Peyer's patch (tissue), 4 donors: ENCODE results near the gene IL17RB. TPM values are rescaled to one million over a fixed set of nuclear protein-coding genes. Genes with fewer than 3 reads are reported as not detected.

ENCODE experiments used
- DNase-seq, 3 donors: peaks; one replicate each; pipeline ENCODE4 v3.0.0-alpha.2; 2017 to 2019
- H3K27ac ChIP-seq, 4 donors: fragments of 200-600 bp; sonication (generic); one replicate each; pipeline ENCODE4 v1.5.1; 2016 to 2019
- H3K27me3 ChIP-seq, 2 donors: fragments of 200-600 bp; sonication (generic); one replicate each; pipeline ENCODE4 v1.5.1; 2019
- H3K36me3 ChIP-seq, 3 donors: fragments of 200-600 bp; sonication (generic); one replicate each; pipeline ENCODE4 v1.5.1; 2016 to 2019
- H3K4me1 ChIP-seq, 4 donors: fragments of 200-600 bp; sonication (generic); one replicate each; pipeline ENCODE4 v1.5.1; 2016 to 2019
- H3K4me3 ChIP-seq, 4 donors: fragments of 200-600 bp; sonication (generic); 1 replicate in 3 of 4; 2 replicates in 1 of 4; pipeline ENCODE4 v1.5.1; 2016 to 2019; ENCODE audit warnings: mild to moderate bottlenecking in 1 of 4
- H3K9me3 ChIP-seq, 4 donors: fragments of 200-600 bp; sonication (generic); one replicate each; pipeline ENCODE4 v1.5.1; 2016 to 2019; ENCODE audit warnings: mild to moderate bottlenecking in 1 of 4
- POLR2A ChIP-seq, 2 donors: fragments of 450-650 bp; IDR thresholded peaks; one replicate each; pipeline ENCODE4 v1.5.1; 2017; ENCODE audit warnings: antibody characterized with exemption in 2 of 2, mild to moderate bottlenecking in 2 of 2, moderate library complexity in 2 of 2
- total RNA-seq, 4 donors: library from RNA; depleted of rRNA; stranded (reverse); fragments of >200 nt; gene quantifications; one replicate each; pipeline ENCODE4 v1.1.0, GENCODE V29; 2016
- TF ChIP-seq, protein P1 (sequence below), 6 experiments: fragments of 450-650 bp in 4 of 6; fragments of 200-600 bp in 2 of 6; sonication (generic) in 1 of 6; IDR thresholded peaks; one replicate each; pipeline ENCODE4 v1.5.1; 2017 to 2019; ENCODE audit warnings: antibody characterized with exemption in 6 of 6, mild to moderate bottlenecking in 3 of 6, moderate library complexity in 1 of 6

The IL17RB gene
- total RNA-seq, 4 donors from 2014 or later, result 18.2 to 38.5 (median 32.4) TPM

DNA sequence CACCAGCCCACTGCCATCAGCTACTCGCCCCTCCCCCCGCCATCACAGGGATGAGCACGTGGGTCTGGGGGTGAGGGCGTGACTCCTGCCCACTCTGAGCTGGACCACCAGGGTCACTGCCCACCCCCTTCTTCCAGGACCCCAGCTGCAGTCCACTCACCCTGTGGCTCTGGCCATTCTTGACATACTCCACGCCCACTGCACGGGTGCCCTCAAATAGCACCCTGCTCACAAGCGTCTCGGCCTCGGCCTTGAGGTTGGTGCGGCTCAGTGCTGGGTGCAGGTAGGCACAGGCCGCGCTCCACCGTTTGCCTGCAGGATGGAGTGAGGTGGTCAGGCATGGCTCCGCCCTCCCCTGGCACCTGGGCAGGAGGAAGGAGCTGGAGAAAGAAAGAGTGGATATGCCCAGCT, 24.0 kb upstream of the IL17RB start:
- Histone ChIP-seq H3K9me3 (no peaks in the 10 kb centered on the region), H3K4me3 (no peak overlapping the region), H3K27ac (no peak overlapping the region), H3K4me1 (no peaks in the 10 kb centered on the region), H3K27me3 (no peaks in the 10 kb centered on the region), H3K36me3 (peaks cover 0 to 54% (median 0%) of the 10 kb centered on the region in 3 donors)
- TF ChIP-seq POLR2A (IDR thresholded peaks at IDR 0.05), result no peak
- TF ChIP-seq, protein P1, sequence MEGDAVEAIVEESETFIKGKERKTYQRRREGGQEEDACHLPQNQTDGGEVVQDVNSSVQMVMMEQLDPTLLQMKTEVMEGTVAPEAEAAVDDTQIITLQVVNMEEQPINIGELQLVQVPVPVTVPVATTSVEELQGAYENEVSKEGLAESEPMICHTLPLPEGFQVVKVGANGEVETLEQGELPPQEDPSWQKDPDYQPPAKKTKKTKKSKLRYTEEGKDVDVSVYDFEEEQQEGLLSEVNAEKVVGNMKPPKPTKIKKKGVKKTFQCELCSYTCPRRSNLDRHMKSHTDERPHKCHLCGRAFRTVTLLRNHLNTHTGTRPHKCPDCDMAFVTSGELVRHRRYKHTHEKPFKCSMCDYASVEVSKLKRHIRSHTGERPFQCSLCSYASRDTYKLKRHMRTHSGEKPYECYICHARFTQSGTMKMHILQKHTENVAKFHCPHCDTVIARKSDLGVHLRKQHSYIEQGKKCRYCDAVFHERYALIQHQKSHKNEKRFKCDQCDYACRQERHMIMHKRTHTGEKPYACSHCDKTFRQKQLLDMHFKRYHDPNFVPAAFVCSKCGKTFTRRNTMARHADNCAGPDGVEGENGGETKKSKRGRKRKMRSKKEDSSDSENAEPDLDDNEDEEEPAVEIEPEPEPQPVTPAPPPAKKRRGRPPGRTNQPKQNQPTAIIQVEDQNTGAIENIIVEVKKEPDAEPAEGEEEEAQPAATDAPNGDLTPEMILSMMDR (IDR thresholded peaks at IDR 0.05), result no peak
- DNase-seq, result no peak

GRCh38 chr3:53823026-53823955, 23.1 kb upstream of the IL17RB start:
- Histone ChIP-seq H3K27ac (no peak overlapping the region), H3K27me3 (no peaks in the 10 kb centered on the region), H3K36me3 (peaks cover 0 to 47% (median 0%) of the 10 kb centered on the region in 3 donors), H3K9me3 (no peaks in the 10 kb centered on the region), H3K4me3 (no peak overlapping the region), H3K4me1 (no peaks in the 10 kb centered on the region)
- TF ChIP-seq POLR2A (IDR thresholded peaks at IDR 0.05), result no peak
- TF ChIP-seq, protein P1 (IDR thresholded peaks at IDR 0.05), result no peak
- no peak for DNase-seq

DNA sequence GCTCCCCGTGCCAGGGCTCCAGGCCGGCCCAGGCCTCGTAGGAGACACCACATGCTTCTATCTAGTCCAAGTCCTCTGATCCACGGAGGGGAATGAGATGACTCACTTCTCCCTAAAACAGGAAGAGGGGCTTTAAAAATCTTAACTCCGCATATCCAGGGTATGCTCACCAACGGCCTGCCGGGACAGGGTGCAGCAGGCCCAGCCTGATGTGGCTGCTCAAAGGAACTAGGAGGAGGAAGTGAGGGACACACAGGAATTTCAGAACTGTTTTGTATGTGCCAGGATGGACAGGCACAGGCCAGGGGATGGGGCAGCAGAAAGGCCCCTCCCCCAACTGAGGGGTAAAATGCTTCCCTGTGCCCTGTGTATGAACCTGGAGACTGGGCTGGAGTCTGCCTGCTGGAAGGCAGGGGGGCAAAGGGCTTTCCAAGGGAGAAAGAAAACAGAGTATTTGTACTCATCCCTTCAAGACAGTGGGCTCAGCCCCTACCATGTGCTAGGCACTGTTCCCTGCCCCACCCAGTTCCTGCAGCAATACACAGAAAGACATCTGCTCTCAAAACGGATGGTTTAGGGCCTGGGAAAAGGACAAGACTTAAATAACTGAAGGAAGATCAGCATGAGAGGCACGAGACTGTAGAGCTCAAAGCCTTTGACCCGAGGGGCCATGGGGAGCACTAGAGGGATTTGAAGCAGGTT, 22.3 kb upstream of the IL17RB start:
- peaks cover 0 to 40% (median 0%) of the 10 kb centered on the region in 3 donors for H3K36me3 ChIP-seq
- no peak for DNase-seq
- TF ChIP-seq, protein P1 (IDR thresholded peaks at IDR 0.05), result no peak
- no peak for TF ChIP-seq POLR2A (IDR thresholded peaks at IDR 0.05)
- no peaks in the 10 kb centered on the region for H3K27me3 ChIP-seq
- no peaks in the 10 kb centered on the region for H3K4me1 ChIP-seq
- H3K4me3 ChIP-seq, result no peak overlapping the region
- H3K9me3 ChIP-seq, result no peaks in the 10 kb centered on the region
- no peak overlapping the region for H3K27ac ChIP-seq

DNA sequence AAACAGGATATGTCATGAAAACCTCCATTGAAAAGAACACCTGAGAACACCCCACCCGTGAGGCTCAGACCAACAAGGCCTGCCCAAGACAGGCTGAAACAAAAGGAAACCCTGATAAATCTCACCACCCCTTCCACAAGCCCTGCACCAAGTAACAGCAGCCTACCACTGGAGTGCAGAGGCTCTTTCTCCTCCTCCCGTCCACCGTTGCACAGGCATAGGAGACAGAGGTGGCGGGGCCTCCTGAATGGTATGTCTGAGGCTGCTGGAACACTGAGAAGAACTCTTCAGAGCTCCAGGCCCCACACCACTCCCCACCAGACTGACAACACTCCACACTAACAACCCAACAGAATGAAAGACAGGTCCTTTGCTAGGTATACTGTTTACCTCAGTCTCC, 21.6 kb upstream of the IL17RB start:
- no peak for DNase-seq

DNA sequence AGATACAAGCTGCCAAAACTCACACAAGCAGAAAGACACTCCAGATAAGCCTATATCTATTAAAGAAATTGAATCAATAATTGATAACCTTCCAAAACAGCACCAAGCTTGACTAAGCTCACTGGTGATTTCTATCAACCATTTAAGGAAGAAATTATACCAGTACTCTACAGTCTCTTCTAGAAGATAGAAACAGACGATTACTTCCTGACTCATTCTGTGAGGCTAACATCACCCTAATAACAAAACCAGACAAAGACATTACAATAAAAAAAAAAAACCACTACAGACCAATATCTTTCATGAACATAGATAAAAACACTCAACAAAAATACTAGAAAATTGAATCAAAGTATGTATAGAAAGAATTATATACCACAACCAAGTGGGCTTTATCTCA, 20.3 kb upstream of the IL17RB start:
- Histone ChIP-seq H3K27ac (no peak overlapping the region), H3K27me3 (no peaks in the 10 kb centered on the region), H3K4me1 (no peaks in the 10 kb centered on the region), H3K9me3 (no peaks in the 10 kb centered on the region), H3K4me3 (no peak overlapping the region), H3K36me3 (peaks cover 0 to 20% (median 0%) of the 10 kb centered on the region in 3 donors)
- TF ChIP-seq, protein P1 (IDR thresholded peaks at IDR 0.05), result no peak
- no peak for TF ChIP-seq POLR2A (IDR thresholded peaks at IDR 0.05)
- no peak for DNase-seq

More for the DNA sequence above, 21.6 kb upstream of the IL17RB start:
- no peaks in the 10 kb centered on the region for H3K9me3 ChIP-seq
- no peaks in the 10 kb centered on the region for H3K27me3 ChIP-seq
- peaks cover 0 to 33% (median 0%) of the 10 kb centered on the region in 3 donors for H3K36me3 ChIP-seq
- no peaks in the 10 kb centered on the region for H3K4me1 ChIP-seq
- no peak overlapping the region for H3K4me3 ChIP-seq
- TF ChIP-seq, protein P1 (IDR thresholded peaks at IDR 0.05), result no peak
- no peak for TF ChIP-seq POLR2A (IDR thresholded peaks at IDR 0.05)
- H3K27ac ChIP-seq, result no peak overlapping the region
